H1 (cell line): Measurements from ENCODE around the gene CISD2. TPM values are rescaled to one million over a fixed set of nuclear protein-coding genes. Genes with fewer than 3 reads are reported as not detected.
"Not testable (repeated sequence)": the region's sequence is repeated elsewhere in the genome, so short reads cannot be mapped to it uniquely, and the experiment has no call there.

ENCODE experiments used
- CTCF ChIA-PET: fragments of 300-600 bp; sonication (Branson Sonifier 250); formaldehyde crosslinking; loops from one replicate; lab custom pipeline; 2021; ENCODE audit not compliant: partially characterized antibody; lab: Charles Lee
- POLR2A ChIA-PET: fragments of 300-600 bp; sonication (Branson Sonifier 250); formaldehyde crosslinking; loops from one replicate; lab custom pipeline; 2021; ENCODE audit warnings: inconsistent platforms; ENCODE audit not compliant: partially characterized antibody; lab: Charles Lee
- DNase-seq, 2 experiments: peaks; one replicate each; pipeline versions ENCODE4 v3.0.0 to v3.0.0-alpha.2; 2010 to 2022; ENCODE audit warnings: low spot score in 2 of 2, low read depth in 1 of 2, mixed read lengths in 1 of 2
- FAIRE-seq: peaks from 2 replicates; lab custom pipeline; 2011; peaks lifted over from hg19 to GRCh38; lab: Jason Lieb, UNC
- H2AFZ ChIP-seq: 2 replicates; pipeline ENCODE4 v1.8.1; 2012; ENCODE audit warnings: low read length, inconsistent platforms
- H2AK5ac ChIP-seq: 2 replicates; pipeline ENCODE4 v1.6.1; 2013; ENCODE audit warnings: low read depth, low read length
- H2BK120ac ChIP-seq: replicated peaks from 2 replicates; pipeline ENCODE3; 2013; ENCODE audit warnings: low read depth, low read length, inconsistent platforms
- H2BK12ac ChIP-seq: 2 replicates; pipeline ENCODE4 v1.6.1; 2013; ENCODE audit warnings: low read depth, low read length
- H2BK15ac ChIP-seq: 2 replicates; pipeline ENCODE4 v1.6.1; 2013; ENCODE audit warnings: low read length
- H2BK20ac ChIP-seq: 2 replicates; pipeline ENCODE4 v1.6.1; 2013; ENCODE audit warnings: low read length
- H2BK5ac ChIP-seq: 2 replicates; pipeline ENCODE4 v1.6.1; 2013; ENCODE audit warnings: low read depth, low read length
- H3K14ac ChIP-seq: 2 replicates; pipeline ENCODE4 v1.6.1; 2013; ENCODE audit warnings: inconsistent platforms; ENCODE audit not compliant: insufficient read length
- H3K18ac ChIP-seq: 2 replicates; pipeline ENCODE4 v1.6.1; 2013; ENCODE audit warnings: low read length; ENCODE audit errors: extremely low read depth
- H3K23ac ChIP-seq: 2 replicates; pipeline ENCODE4 v1.6.1; 2013; ENCODE audit warnings: inconsistent platforms; ENCODE audit not compliant: insufficient read length
- H3K23me2 ChIP-seq: 2 replicates; pipeline ENCODE4 v1.6.1; 2013; ENCODE audit warnings: low read depth, low read length
- H3K27ac ChIP-seq: 2 replicates; pipeline ENCODE4 v1.6.1; 2011; ENCODE audit warnings: low read depth, low read length, inconsistent platforms
- H3K27me3 ChIP-seq, 4 experiments: replicated peaks in 1 of 4; 1 replicate in 1 of 4; 2 replicates in 3 of 4; pipeline versions ENCODE4 v1.6.1 to v1.8.1; 2011 to 2013; ENCODE audit warnings: low read length in 3 of 4, mild to moderate bottlenecking in 3 of 4, inconsistent platforms in 2 of 4, mixed read lengths in 2 of 4, moderate library complexity in 1 of 4; ENCODE audit not compliant: control insufficient read depth in 3 of 4, insufficient read depth in 3 of 4; ENCODE audit errors: extremely low read depth in 1 of 4
- H3K36me3 ChIP-seq, 4 experiments: 2 replicates each; pipeline versions ENCODE4 v1.6.1 to v1.8.1; 2011 to 2013; ENCODE audit warnings: mild to moderate bottlenecking in 4 of 4, low read length in 3 of 4, moderate library complexity in 2 of 4, control low read depth in 1 of 4, inconsistent platforms in 1 of 4; ENCODE audit not compliant: insufficient read depth in 4 of 4, control insufficient read depth in 2 of 4
- H3K4ac ChIP-seq: replicated peaks from 2 replicates; pipeline ENCODE3; 2013; ENCODE audit warnings: low read length, low read depth, mixed read lengths, inconsistent platforms; ENCODE audit not compliant: insufficient read length
- H3K4me1 ChIP-seq, 4 experiments: replicated peaks in 1 of 4; 1 replicate in 1 of 4; 2 replicates in 3 of 4; pipeline versions ENCODE4 v1.6.1 to v1.8.1; 2011 to 2013; ENCODE audit warnings: low read length in 3 of 4, inconsistent platforms in 2 of 4, mixed read lengths in 1 of 4; ENCODE audit not compliant: insufficient read depth in 4 of 4, control insufficient read depth in 3 of 4
- H3K4me2 ChIP-seq, 2 experiments: 2 replicates each; pipeline versions ENCODE4 v1.6.1 to v1.8.1; 2011 to 2013; ENCODE audit warnings: low read depth in 2 of 2, low read length in 2 of 2, control low read depth in 1 of 2, inconsistent platforms in 1 of 2, mild to moderate bottlenecking in 1 of 2; ENCODE audit not compliant: insufficient read depth in 1 of 2
- H3K4me3 ChIP-seq, 4 experiments: fragments of 200-600, 300-600 bp in 1 of 4; sonication (generic), shearing (Covaris generic), sonication (Bioruptor Twin) in 1 of 4; 2 replicates each; pipeline versions ENCODE4 v1.5.1 to v1.8.1; 2011 to 2016; ENCODE audit warnings: low read length in 4 of 4, low read depth in 3 of 4, control low read depth in 2 of 4, inconsistent platforms in 2 of 4, mild to moderate bottlenecking in 2 of 4, mixed read lengths in 1 of 4, moderate library complexity in 1 of 4; ENCODE audit not compliant: insufficient read depth in 2 of 4; ENCODE audit errors: extremely low read depth in 1 of 4
- H3K56ac ChIP-seq: replicated peaks from 2 replicates; pipeline ENCODE3; 2013; ENCODE audit warnings: low read depth, mild to moderate bottlenecking, mixed read lengths, low read length, inconsistent platforms; ENCODE audit not compliant: insufficient read length
- H3K79me1 ChIP-seq: 2 replicates; pipeline ENCODE4 v1.6.1; 2013; ENCODE audit warnings: low read depth, low read length, control low read depth
- H3K79me2 ChIP-seq, 2 experiments: 2 replicates each; pipeline versions ENCODE4 v1.6.1 to v1.8.1; 2012 to 2013; ENCODE audit warnings: low read length in 2 of 2, mild to moderate bottlenecking in 2 of 2, inconsistent platforms in 1 of 2; ENCODE audit not compliant: insufficient read depth in 2 of 2, control insufficient read depth in 1 of 2
- H3K9ac ChIP-seq, 4 experiments: replicated peaks in 1 of 4; 1 replicate in 1 of 4; 2 replicates in 3 of 4; pipeline versions ENCODE4 v1.6.1 to v1.8.1; 2011 to 2013; ENCODE audit warnings: low read depth in 3 of 4, low read length in 3 of 4, control low read depth in 2 of 4, mild to moderate bottlenecking in 2 of 4, moderate library complexity in 2 of 4, inconsistent platforms in 1 of 4; ENCODE audit errors: extremely low read depth in 1 of 4
- H3K9me3 ChIP-seq, 2 experiments: 2 replicates each; pipeline versions ENCODE4 v1.6.1 to v1.8.1; 2012 to 2013; ENCODE audit warnings: mild to moderate bottlenecking in 2 of 2, moderate library complexity in 2 of 2, control low read depth in 1 of 2, inconsistent platforms in 1 of 2, low read depth in 1 of 2, low read length in 1 of 2, mixed read lengths in 1 of 2; ENCODE audit not compliant: insufficient read depth in 2 of 2
- H4K20me1 ChIP-seq, 2 experiments: replicated peaks in 1 of 2; 2 replicates each; pipeline versions ENCODE3 to v1.8.1; 2011 to 2013; ENCODE audit warnings: inconsistent platforms in 2 of 2, low read length in 2 of 2, mild to moderate bottlenecking in 1 of 2; ENCODE audit not compliant: insufficient read depth in 2 of 2, control insufficient read depth in 1 of 2
- H4K5ac ChIP-seq: 2 replicates; pipeline ENCODE4 v1.6.1; 2013; ENCODE audit warnings: low read length, low read depth, mixed read lengths, inconsistent platforms; ENCODE audit not compliant: insufficient read length
- H4K8ac ChIP-seq: 2 replicates; pipeline ENCODE4 v1.8.0; 2013; ENCODE audit warnings: mild to moderate bottlenecking, moderate library complexity, low read length, inconsistent platforms; ENCODE audit not compliant: insufficient read depth; ENCODE audit errors: extremely low read depth
- H4K91ac ChIP-seq: replicated peaks from 2 replicates; pipeline ENCODE3; 2013; ENCODE audit warnings: low read length, mixed read lengths, inconsistent platforms; ENCODE audit not compliant: insufficient read length
- WGBS, 2 experiments: shearing (Covaris generic) in 1 of 2; methylation state at CpG; one replicate each; pipeline versions ENCODE4 v1.1.6 to v1.1.7; 2013 to 2015; ENCODE audit warnings: low lambda C conversion rate in 2 of 2, mixed read lengths in 2 of 2, inconsistent platforms in 1 of 2, low coverage in 1 of 2, missing lambda C conversion rate in 1 of 2; ENCODE audit not compliant: insufficient replicate concordance in 2 of 2, insufficient coverage in 1 of 2, insufficient read length in 1 of 2; ENCODE audit errors: extremely low coverage in 1 of 2, missing lambda C conversion rate in 1 of 2; 5-methylcytosine and 5-hydroxymethylcytosine counted together
- polyA plus RNA-seq, 7 experiments: library from polyadenylated mRNA; depleted of rRNA in 3 of 7; stranded (reverse) in 5 of 7; unstranded in 2 of 7; fragments of >200 nt in 5 of 7; fragments of 200-250 nt in 2 of 7; gene quantifications; 1 replicate in 5 of 7; 2 replicates in 1 of 7; 4 replicates in 1 of 7; pipeline versions ENCODE4 v1.2.1 to v1.2.3, GENCODE V29; 2011 to 2013; ENCODE audit warnings: missing spikeins in 2 of 7, mixed read lengths in 2 of 7
- total RNA-seq: library from RNA; stranded (reverse); fragmentation: NEBNext Ultra II Directional; extraction: Animal tissue kit (Norgen Biotek cat#: 25700); gene quantifications from 2 replicates; pipeline ENCODE4 v1.2.1, GENCODE V29; 2021

CISD2 gene
- total and polyA plus RNA-seq, 2 of the 8 experiments (the other 6 are each of a cell fraction or from before 2014, with no cell fraction given): 23.7 to 48.3 TPM

- H2AK5ac ChIP-seq, H2BK5ac ChIP-seq, H2BK120ac ChIP-seq, H3K4me3 ChIP-seq, H3K23me2 ChIP-seq, H4K91ac ChIP-seq, DNase-seq, H4K8ac ChIP-seq, H3K23ac ChIP-seq, H2BK15ac ChIP-seq, H3K18ac ChIP-seq, CTCF ChIA-PET, H3K14ac ChIP-seq, H3K9ac ChIP-seq, H3K27ac ChIP-seq, FAIRE-seq, H2BK12ac ChIP-seq, H3K56ac ChIP-seq, H3K4me1 ChIP-seq, H3K4ac ChIP-seq, H2AFZ ChIP-seq, H3K27me3 ChIP-seq, H3K79me1 ChIP-seq, H4K5ac ChIP-seq, H4K20me1 ChIP-seq, H3K4me2 ChIP-seq, H2BK20ac ChIP-seq: not testable (repeated sequence)
- peaks cover 2 to 39% (median 22%) of the 10 kb centered on the region in 4 experiments for H3K36me3 ChIP-seq
- WGBS, 2 experiments: 94% methylated on average over 3 of the region's 3 CpGs; no CpG with 5 or more reads in 1 of the 2 experiments
- H3K9me3 ChIP-seq: peaks cover 15 to 16% of the 10 kb centered on the region in 2 experiments
- peaks cover 0 to 50% of the 10 kb centered on the region in 2 experiments; a peak in 2 of 4 replicates for H3K79me2 ChIP-seq
- POLR2A ChIA-PET: interaction anchor here (1.6 kb wide), 1 partner anchor 8 kb away, joined by 6 read pairs; no protein-coding TSS in a partner anchor
Measured at GRCh38 chr4:102877477-102878106, 8.8 kb downstream of the CISD2 start.
